Neural progenitor cell (in vitro differentiated cells): ENCODE results near the gene ZNF777. TPM values are rescaled to one million over a fixed set of nuclear protein-coding genes. Genes with fewer than 3 reads are reported as not detected.

ENCODE experiments used
- DNase-seq: peaks from one replicate; pipeline ENCODE4 v3.0.0-alpha.2; 2016; ENCODE audit warnings: low spot score
- H2AFZ ChIP-seq: fragments of 200-600 bp; sonication (generic); replicated peaks from 2 replicates; pipeline ENCODE4 v1.6.1; 2016; ENCODE audit warnings: antibody characterized with exemption
- H3F3A ChIP-seq: fragments of 200-600 bp; sonication (generic); 2 replicates; pipeline ENCODE4 v1.6.1; 2016; ENCODE audit warnings: antibody characterized with exemption, low read depth
- H3K27ac ChIP-seq: fragments of 200-600 bp; sonication (generic); 2 replicates; pipeline ENCODE4 v1.5.1; 2016; ENCODE audit warnings: mild to moderate bottlenecking
- H3K27me3 ChIP-seq: fragments of 200-600 bp; sonication (generic); 2 replicates; pipeline ENCODE4 v1.6.1; 2016; ENCODE audit warnings: mild to moderate bottlenecking, moderate library complexity
- H3K36me3 ChIP-seq: fragments of 200-600 bp; sonication (generic); 2 replicates; pipeline ENCODE4 v1.5.1; 2016
- H3K4me1 ChIP-seq: fragments of 200-600 bp; sonication (generic); 2 replicates; pipeline ENCODE4 v1.6.1; 2016; ENCODE audit warnings: mixed run types
- H3K4me2 ChIP-seq: fragments of 200-600 bp; sonication (generic); 2 replicates; pipeline ENCODE4 v1.6.1; 2016
- H3K4me3 ChIP-seq: fragments of 200-600 bp; sonication (generic); 2 replicates; pipeline ENCODE4 v1.5.1; 2016
- H3K79me2 ChIP-seq: fragments of 200-600 bp; sonication (generic); 2 replicates; pipeline ENCODE4 v1.6.1; 2016; ENCODE audit warnings: low read depth
- H3K9ac ChIP-seq: fragments of 200-600 bp; sonication (generic); 2 replicates; pipeline ENCODE4 v1.6.1; 2016
- H3K9me3 ChIP-seq: fragments of 200-600 bp; sonication (generic); 2 replicates; pipeline ENCODE4 v1.5.1; 2016; ENCODE audit warnings: low read depth
- H4K20me1 ChIP-seq: fragments of 200-600 bp; sonication (generic); 2 replicates; pipeline ENCODE4 v1.6.1; 2016; ENCODE audit warnings: low read depth
- H3K27ac Mint-ChIP-seq: 3 replicates; pipeline ENCODE4 v1.8.0; 2021; ENCODE audit warnings: mixed read lengths
- H3K27me3 Mint-ChIP-seq: 2 replicates; pipeline ENCODE4 v1.8.0; 2022; ENCODE audit warnings: low read depth, mild to moderate bottlenecking, inconsistent platforms, moderate library complexity, mixed read lengths; ENCODE audit not compliant: insufficient read depth
- H3K36me3 Mint-ChIP-seq: 3 replicates; pipeline ENCODE4 v1.8.0; 2021; ENCODE audit warnings: mixed read lengths
- H3K4me1 Mint-ChIP-seq: 3 replicates; pipeline ENCODE4 v1.8.0; 2021; ENCODE audit warnings: mixed read lengths
- H3K4me3 Mint-ChIP-seq: 3 replicates; pipeline ENCODE4 v1.8.0; 2021; ENCODE audit warnings: mild to moderate bottlenecking, moderate library complexity, mixed read lengths
- H3K9me3 Mint-ChIP-seq: 3 replicates; pipeline ENCODE4 v1.8.0; 2020; ENCODE audit warnings: mixed read lengths
- EZH2 ChIP-seq: fragments of 200-600 bp; sonication (generic); IDR thresholded peaks from 2 replicates; pipeline ENCODE4 v1.6.1; 2017; ENCODE audit warnings: antibody characterized with exemption, mild to moderate bottlenecking, moderate library complexity
- EZH2phosphoT487 ChIP-seq: fragments of 200-600 bp; sonication (generic); IDR thresholded peaks from 2 replicates; pipeline ENCODE4 v1.6.1; 2017; ENCODE audit warnings: antibody characterized with exemption
- total RNA-seq: library from RNA; depleted of rRNA; stranded (reverse); fragments of >200 nt; gene quantifications from 2 replicates; pipeline ENCODE4 v1.2.3, GENCODE V29; 2015; ENCODE audit warnings: low replicate concordance
- TF ChIP-seq, protein P1 (sequence below): fragments of 200-600 bp; sonication (generic); IDR thresholded peaks from 2 replicates; pipeline ENCODE4 v1.5.1; 2017; ENCODE audit warnings: antibody characterized with exemption, mild to moderate bottlenecking

Gene ZNF777
- total RNA-seq, 1 donor from 2014 or later = 6.6 TPM

DNA sequence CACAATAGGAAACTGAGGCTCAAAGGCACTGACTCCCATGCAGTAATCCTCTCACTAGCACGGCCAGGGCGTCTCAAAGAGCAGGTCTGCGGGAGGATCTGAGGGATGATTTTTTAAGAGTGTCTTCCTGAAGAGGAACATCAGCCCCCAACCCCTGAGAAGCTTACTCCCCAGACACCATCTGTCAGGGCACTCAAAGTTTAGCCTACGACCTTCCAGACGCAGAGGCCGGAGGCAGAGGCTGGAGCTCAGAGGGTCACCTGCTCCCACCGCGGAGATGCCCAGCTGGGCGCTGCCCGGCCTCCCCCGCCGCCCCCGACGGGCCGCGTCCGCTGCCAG is 1.7 kb downstream of the ZNF777 start:
- Mint-ChIP-seq H3K27ac (peak overlapping the region; percentile 63), H3K4me3 (peak overlapping the region; percentile 89), H3K9me3 (no peaks in the 10 kb centered on the region), H3K36me3 (peaks cover 6% of the 10 kb centered on the region), H3K27me3 (no peaks in the 10 kb centered on the region), H3K4me1 (peaks cover 19% of the 10 kb centered on the region)
- no peak for TF ChIP-seq EZH2
- TF ChIP-seq, protein P1, sequence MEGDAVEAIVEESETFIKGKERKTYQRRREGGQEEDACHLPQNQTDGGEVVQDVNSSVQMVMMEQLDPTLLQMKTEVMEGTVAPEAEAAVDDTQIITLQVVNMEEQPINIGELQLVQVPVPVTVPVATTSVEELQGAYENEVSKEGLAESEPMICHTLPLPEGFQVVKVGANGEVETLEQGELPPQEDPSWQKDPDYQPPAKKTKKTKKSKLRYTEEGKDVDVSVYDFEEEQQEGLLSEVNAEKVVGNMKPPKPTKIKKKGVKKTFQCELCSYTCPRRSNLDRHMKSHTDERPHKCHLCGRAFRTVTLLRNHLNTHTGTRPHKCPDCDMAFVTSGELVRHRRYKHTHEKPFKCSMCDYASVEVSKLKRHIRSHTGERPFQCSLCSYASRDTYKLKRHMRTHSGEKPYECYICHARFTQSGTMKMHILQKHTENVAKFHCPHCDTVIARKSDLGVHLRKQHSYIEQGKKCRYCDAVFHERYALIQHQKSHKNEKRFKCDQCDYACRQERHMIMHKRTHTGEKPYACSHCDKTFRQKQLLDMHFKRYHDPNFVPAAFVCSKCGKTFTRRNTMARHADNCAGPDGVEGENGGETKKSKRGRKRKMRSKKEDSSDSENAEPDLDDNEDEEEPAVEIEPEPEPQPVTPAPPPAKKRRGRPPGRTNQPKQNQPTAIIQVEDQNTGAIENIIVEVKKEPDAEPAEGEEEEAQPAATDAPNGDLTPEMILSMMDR = no peak
- TF ChIP-seq EZH2phosphoT487 = no peak
- Histone ChIP-seq H3K4me2 (peak overlapping the region; percentile 84), H3F3A (peaks cover 39% of the 10 kb centered on the region), H3K27ac (no peak overlapping the region), H3K36me3 (no peaks in the 10 kb centered on the region), H3K4me1 (peaks cover 22% of the 10 kb centered on the region), H3K9ac (no peak overlapping the region), H4K20me1 (peaks cover 36% of the 10 kb centered on the region), H3K79me2 (peaks cover 28% of the 10 kb centered on the region), H3K9me3 (no peaks in the 10 kb centered on the region), H2AFZ (no peak overlapping the region), H3K4me3 (peak overlapping the region; percentile 71), H3K27me3 (peaks cover 43% of the 10 kb centered on the region)
- peak; percentile 37 for DNase-seq

DNA sequence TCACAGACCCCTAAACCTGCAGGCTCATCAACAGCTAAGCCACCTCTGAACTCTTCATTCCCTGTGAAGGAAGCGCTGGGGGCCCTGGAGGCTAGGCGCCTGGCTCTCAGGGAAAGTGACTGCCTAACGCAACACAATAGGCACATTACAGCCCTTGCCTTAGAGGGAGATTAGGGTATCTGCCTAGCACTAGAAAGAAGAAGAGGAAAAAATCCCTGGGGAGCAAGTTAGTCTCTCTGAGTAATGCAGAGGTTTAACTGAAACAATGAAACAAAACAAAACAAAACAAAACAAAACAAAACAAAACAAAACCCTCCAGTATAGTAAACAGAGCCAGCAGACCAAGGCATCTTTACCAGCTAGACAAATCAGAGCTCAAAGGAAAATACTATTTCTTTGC is 2.6 kb downstream of the ZNF777 start:
- H3K27ac Mint-ChIP-seq = peak overlapping the region; percentile 31
- H3K4me2 ChIP-seq = peak overlapping the region; percentile 84
- DNase-seq = peak; percentile 82
- peak overlapping the region; percentile 89 for H3K4me3 Mint-ChIP-seq
- no peaks in the 10 kb centered on the region for H3K9me3 Mint-ChIP-seq
- H3K27me3 Mint-ChIP-seq = no peaks in the 10 kb centered on the region
- peak overlapping the region; percentile 71 for H3K4me3 ChIP-seq
- H3K9ac ChIP-seq = no peak overlapping the region
- H3K27me3 ChIP-seq = peaks cover 34% of the 10 kb centered on the region
- no peaks in the 10 kb centered on the region for H3K36me3 ChIP-seq
- no peaks in the 10 kb centered on the region for H3K9me3 ChIP-seq
- peaks cover 19% of the 10 kb centered on the region for H3K4me1 Mint-ChIP-seq
- H2AFZ ChIP-seq = no peak overlapping the region
- peaks cover 28% of the 10 kb centered on the region for H3K79me2 ChIP-seq
- H3F3A ChIP-seq = peaks cover 39% of the 10 kb centered on the region
- H4K20me1 ChIP-seq = peaks cover 36% of the 10 kb centered on the region
- peak; percentile 56 for TF ChIP-seq EZH2phosphoT487
- TF ChIP-seq, protein P1 = no peak
- peaks cover 22% of the 10 kb centered on the region for H3K4me1 ChIP-seq
- H3K36me3 Mint-ChIP-seq = peaks cover 7% of the 10 kb centered on the region
- H3K27ac ChIP-seq = peak overlapping the region; percentile 50

DNA sequence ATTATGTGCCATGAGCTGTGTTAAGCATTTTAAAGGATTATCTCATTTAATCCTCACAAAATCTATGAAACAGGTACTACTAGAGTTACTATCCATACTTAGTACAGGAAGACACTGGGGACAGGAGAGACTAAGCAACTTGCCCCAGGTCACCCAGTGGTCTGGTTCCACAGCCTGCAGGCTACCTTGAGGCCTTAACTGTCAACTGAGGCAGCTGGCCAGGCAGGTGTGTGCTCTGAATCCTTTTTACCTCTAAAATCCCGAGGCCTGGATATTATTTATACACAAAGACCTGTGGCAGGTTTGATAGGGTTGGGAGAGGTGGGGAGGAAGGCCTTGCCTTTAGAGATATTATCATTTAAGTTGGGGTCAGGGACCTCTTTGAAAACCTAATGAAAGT is 3.1 kb downstream of the ZNF777 start:
- Mint-ChIP-seq H3K36me3 (peaks cover 7% of the 10 kb centered on the region), H3K4me3 (no peak overlapping the region), H3K4me1 (peaks cover 19% of the 10 kb centered on the region), H3K9me3 (no peaks in the 10 kb centered on the region), H3K27me3 (no peaks in the 10 kb centered on the region), H3K27ac (no peak overlapping the region)
- H3K4me2 ChIP-seq = peak overlapping the region; percentile 84
- H3K79me2 ChIP-seq = peaks cover 28% of the 10 kb centered on the region
- peaks cover 39% of the 10 kb centered on the region for H4K20me1 ChIP-seq
- peaks cover 39% of the 10 kb centered on the region for H3F3A ChIP-seq
- peaks cover 30% of the 10 kb centered on the region for H3K27me3 ChIP-seq
- H3K4me3 ChIP-seq = no peak overlapping the region
- peaks cover 22% of the 10 kb centered on the region for H3K4me1 ChIP-seq
- H2AFZ ChIP-seq = no peak overlapping the region
- no peaks in the 10 kb centered on the region for H3K9me3 ChIP-seq
- no peaks in the 10 kb centered on the region for H3K36me3 ChIP-seq
- peak overlapping the region; percentile 50 for H3K27ac ChIP-seq
- TF ChIP-seq EZH2 (no peak), EZH2phosphoT487 (no peak)
- TF ChIP-seq, protein P1 = no peak
- H3K9ac ChIP-seq = no peak overlapping the region
- no peak for DNase-seq
